Cardiac septum (tissue), 1 donor: ENCODE results near the gene MEPCE. TPM values are rescaled to one million over a fixed set of nuclear protein-coding genes. Genes with fewer than 3 reads are reported as not detected.

Experiments
- DNase-seq: peaks from one replicate; pipeline ENCODE4 v3.0.0-alpha.2; 2020; ENCODE audit warnings: low spot score
- intact Hi-C: fragments of 100-400 bp; cut with DNase I; formaldehyde crosslinking; loops from one replicate; pipeline ENCODE4 v1.14.0; 2022
- total RNA-seq: library from RNA; stranded (reverse); fragmentation: NEBNext Ultra II Directional; extraction: Animal tissue kit (Norgen Biotek cat#: 25700); gene quantifications from one replicate; pipeline ENCODE4 v1.2.1, GENCODE V29; 2021
- donor health status: DM: no; HTN: no; CAD: no.

The MEPCE gene
- total RNA-seq, 1 donor from 2014 or later = 19.7 TPM

DNA sequence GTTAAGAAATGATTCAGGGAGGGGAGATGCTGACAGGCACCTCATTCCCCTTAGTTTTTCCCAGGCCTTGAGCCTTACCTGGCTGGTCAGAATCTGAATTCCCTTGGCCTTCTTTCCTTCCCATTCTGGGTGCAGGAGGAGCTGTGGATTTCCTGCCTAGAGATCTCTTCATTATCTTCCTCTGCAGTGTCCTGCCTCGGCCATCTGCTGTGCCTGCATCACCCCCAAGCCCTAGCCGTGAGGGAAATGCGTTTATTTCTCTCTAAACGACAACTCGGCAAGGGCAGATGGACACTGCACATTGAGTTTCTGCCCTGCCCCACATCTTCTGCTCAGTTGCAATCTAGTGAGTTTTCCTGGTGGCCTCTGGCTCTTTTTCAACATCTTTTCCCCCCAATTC is 27.8 kb upstream of the MEPCE start:
- no peak for DNase-seq
- intact Hi-C loops = no loop called here

DNA sequence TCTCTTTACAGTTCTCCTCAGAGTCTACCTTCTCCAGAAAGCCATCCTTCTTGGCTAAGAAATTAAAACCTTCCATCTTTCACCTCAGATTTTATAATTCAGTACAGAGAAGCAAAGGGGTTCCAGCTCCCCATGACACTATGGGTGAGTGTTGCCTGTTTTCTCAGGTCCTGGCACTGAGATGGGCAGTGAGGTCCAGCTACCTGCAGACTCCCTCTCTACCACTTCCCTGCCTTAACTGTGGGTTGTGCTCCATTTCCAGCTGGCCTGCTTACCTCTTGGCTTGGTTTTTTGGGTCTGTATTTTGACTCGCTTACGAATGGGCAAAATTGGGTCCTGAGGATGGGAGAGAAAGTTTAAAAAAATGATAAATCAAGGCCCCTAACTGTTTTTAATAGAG is 27.4 kb upstream of the MEPCE start:
- no peak for DNase-seq
- intact Hi-C loops = no loop called here

DNA sequence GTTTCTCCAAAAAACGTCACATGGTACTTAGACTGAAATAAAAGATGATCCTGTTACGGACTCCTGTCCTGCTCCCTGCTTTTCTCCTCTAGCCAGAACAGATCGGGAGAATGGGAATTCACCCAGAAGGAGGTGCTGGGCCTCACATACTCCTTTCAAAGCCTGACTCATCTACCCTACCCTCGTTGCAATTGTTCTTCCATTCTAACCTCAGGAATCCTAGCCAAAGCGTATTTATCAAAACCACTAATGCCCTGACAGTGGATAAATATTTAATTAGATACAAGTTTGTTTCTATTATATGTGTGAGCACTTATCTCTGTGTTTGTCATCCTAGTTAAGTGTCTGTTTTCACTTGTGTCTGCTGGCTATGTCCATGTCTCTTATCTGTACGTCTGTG is 22.9 kb upstream of the MEPCE start:
- no peak for DNase-seq
- intact Hi-C loops = no loop called here

GRCh38 chr7:100407285-100408180 is 22.1 kb upstream of the MEPCE start:
- intact Hi-C loops = no loop called here

DNA sequence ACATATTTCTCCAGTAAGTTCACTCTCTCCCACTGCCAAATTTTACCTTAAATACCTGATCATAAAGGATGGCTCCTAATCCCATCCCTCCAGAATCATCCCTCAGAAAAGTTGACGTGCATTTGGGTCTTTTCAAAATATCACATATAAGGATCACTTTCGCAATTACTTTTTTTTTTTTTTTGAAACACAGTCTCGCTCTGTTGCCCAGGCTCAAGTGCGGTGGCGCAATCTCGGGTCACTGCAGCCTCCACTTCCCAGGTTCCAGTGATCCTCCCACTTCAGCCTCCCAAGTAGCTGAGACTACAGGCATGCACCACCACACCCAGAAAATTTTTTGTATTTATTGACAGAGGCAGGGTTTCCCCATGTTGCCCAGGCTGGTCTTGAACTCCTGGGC is 18.5 kb upstream of the MEPCE start:
- no peak for DNase-seq
- intact Hi-C loops = no loop called here

More at GRCh38 chr7:100407285-100408180, 22.1 kb upstream of the MEPCE start:
- no peak for DNase-seq

DNA sequence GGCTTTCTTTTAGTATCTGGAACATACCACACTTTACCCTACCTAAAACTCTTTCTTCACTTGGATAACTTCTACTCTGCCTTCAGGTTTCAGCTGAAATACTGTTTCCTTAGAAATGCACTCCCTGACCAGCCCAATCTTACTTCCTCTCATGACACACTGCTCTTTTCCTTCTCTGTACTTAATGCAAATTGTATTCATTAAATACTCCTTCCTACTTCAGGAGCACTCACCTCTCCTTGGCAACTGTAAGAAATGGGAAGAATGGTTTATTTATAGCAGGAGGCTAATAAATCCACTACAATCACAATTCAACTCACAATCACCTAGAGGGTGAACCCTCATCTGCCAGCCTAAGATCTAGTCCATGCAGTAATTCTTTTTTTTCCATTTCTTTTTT is 16.3 kb upstream of the MEPCE start:
- intact Hi-C loops = no loop called here

GRCh38 chr7:100413889-100414288 is 15.7 kb upstream of the MEPCE start:
- intact Hi-C loops = no loop called here
- DNase-seq = no peak

More for the DNA sequence above, 16.3 kb upstream of the MEPCE start:
- no peak for DNase-seq

- DNase-seq = no peak
- intact Hi-C loops = no loop called here
These were observed 14.2 kb upstream of the MEPCE start for GRCh38 chr7:100415448-100415847.

DNA sequence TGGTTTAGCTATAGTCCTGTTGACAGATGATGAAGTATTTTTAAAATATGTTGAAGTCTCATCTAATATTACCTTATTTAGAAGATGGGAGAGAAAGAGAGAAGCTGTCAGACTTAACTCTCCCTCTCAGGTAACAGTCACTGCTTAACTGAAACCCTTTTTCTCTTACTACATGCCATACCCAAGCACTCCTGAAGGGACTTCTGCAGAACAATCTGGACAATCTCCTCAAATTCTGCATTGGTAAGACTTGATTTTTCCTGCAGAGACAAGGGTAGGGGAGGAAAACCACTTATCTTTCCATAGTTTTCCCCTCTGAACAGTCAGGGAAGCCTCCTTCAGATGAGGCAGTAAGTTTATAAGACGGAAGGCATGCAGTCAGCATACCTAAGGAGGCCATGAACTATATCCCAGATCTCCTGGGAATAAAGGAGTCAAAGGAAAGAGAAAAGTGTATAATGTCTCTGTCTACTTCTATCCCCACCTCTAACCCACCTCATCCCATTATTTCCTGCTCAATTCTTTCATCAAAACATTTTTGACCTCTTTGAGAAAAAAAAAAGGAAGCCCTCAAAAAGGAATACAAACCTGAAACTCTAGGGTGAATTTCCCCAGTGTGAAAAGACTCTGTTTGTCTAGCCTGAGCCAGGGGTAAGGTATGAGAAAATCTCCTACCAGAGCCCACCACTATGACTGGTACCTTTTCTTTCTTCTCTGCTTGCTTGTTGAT is 10.5 kb upstream of the MEPCE start:
- intact Hi-C loops = no loop called here
- DNase-seq = no peak

- DNase-seq = no peak
- intact Hi-C loops = no loop called here
These were observed 9.9 kb upstream of the MEPCE start for GRCh38 chr7:100419660-100420226.

GRCh38 chr7:100423315-100423714 is 6.3 kb upstream of the MEPCE start:
- DNase-seq = no peak

GRCh38 chr7:100425347-100425746 is 4.3 kb upstream of the MEPCE start:
- DNase-seq = no peak
- intact Hi-C loops = no loop called here

More at GRCh38 chr7:100423315-100423714, 6.3 kb upstream of the MEPCE start:
- intact Hi-C loops = no loop called here

GRCh38 chr7:100426516-100426915 is 3.1 kb upstream of the MEPCE start:
- no peak for DNase-seq
- intact Hi-C loops = no loop called here

DNA sequence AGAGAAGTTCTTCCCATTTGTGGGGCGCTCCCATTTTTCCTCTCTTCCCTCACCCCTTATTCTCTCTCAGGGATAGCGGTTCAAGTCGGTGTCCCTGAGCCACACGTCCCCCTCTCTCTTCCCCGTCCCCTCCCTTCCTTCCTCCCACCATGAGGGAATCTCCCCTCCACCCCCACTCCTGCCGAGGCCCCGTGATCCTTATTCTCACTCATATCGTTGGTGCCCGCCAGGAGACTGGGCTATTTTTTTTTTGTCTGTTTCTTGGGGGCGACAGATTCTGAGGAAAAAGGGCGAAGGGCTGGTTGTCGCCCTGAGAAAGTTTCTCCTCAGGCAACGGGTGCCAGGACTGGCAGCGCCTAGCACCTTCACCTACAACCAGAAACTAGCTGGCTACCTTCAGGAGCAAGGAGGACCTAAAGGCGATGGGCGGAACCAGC is 1.9 kb upstream of the MEPCE start:
- DNase-seq = no peak
- intact Hi-C loops = loop anchor here (1.0 kb wide), 1 partner anchor 9 kb away; the partner anchor contains the start of gene PPP1R35

- intact Hi-C loops = loop anchor here (1.0 kb wide), 1 partner anchor 8 kb away; the partner anchor contains the start of gene PPP1R35
- peak; percentile 97 for DNase-seq
These were observed 1.2 kb upstream of the MEPCE start, which contains the start of gene ZCWPW1 for GRCh38 chr7:100428199-100428966. TSS of gene ZCWPW1 (minus strand) at chr7:100428703. CDS start at chr7:100420649, 8,054 bp downstream.

DNA sequence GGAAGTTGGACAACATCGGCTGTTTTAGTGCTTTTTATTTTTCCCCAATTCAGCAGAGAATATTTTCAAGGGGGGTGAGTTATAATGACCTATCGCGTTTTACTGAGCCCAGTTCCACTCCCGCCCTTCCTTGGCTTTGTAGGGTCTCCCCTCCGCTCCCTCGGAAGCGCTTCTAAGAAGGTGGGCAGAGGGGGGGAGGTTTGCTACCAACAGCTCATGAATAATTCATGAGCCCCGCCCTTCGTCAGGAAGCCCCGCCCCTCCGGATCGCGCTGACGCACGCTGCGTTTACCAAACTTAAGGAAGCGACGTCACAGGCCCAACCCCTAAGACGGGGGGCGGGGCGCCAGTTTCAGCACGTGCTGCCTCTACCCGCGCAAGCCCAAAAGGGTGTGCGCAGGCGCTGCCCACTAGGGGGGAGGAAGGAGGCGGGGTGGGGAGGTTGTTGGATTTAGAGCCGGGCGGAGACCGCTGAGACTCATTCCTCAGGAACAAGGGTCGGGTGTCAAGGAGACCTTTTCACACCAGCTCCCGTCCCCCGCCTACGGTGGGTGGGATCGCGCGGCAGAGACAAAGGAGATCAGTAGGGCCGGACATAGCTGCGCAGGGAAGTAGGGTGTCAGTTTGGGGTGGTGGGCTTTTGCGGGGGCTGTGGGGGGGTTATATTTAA is 529 bp upstream of the MEPCE start:
- peak; percentile 100 for DNase-seq
- intact Hi-C loops = loop anchor here (1.0 kb wide), 1 partner anchor 7 kb away; the partner anchor contains the start of gene PPP1R35

DNA sequence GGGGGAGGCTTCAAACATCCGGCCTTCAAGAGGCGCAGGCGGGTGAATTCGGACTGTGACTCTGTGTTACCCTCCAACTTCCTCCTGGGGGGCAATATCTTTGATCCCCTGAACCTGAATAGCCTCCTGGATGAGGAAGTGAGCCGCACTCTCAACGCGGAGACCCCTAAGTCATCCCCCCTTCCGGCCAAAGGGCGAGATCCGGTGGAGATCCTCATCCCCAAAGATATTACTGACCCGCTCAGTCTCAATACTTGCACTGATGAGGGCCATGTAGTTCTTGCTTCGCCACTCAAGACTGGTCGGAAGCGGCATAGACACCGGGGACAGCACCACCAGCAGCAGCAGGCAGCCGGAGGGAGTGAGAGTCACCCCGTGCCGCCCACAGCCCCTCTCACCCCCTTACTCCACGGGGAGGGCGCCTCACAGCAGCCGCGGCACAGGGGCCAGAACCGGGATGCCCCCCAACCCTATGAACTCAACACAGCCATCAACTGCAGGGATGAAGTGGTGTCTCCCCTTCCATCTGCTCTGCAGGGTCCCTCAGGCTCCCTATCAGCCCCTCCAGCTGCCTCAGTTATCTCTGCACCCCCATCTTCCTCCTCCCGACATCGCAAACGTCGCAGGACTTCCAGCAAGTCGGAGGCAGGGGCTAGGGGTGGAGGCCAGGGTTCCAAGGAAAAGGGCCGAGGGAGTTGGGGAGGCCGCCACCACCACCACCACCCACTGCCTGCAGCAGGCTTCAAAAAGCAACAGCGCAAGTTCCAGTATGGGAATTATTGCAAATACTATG is 1.1 kb downstream of the MEPCE start:
- DNase-seq = no peak
- intact Hi-C loops = no loop called here

DNA sequence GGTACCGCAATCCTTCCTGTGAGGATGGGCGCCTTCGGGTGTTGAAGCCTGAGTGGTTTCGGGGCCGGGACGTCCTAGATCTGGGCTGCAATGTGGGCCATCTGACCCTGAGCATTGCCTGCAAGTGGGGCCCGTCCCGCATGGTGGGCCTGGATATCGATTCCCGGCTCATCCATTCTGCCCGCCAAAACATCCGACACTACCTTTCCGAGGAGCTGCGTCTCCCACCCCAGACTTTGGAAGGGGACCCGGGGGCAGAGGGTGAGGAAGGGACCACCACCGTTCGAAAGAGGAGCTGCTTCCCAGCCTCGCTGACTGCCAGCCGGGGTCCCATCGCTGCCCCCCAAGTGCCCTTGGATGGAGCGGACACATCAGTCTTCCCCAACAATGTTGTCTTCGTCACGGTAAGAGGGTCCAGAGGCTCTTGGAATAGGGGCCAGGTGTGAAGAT is 1.7 kb downstream of the MEPCE start:
- intact Hi-C loops = no loop called here
- no peak for DNase-seq
